Sciatic nerve (tissue), 2 donors: Measurements from ENCODE around the gene TUBB. TPM values are rescaled to one million over a fixed set of nuclear protein-coding genes. Genes with fewer than 3 reads are reported as not detected.
A peak's percentile ranks its signal among the peaks of the same experiment; 100 is the strongest.
"Not testable (repeated sequence)": the region's sequence is repeated elsewhere in the genome, so short reads cannot be mapped to it uniquely, and the experiment has no call there.

ENCODE experiments used
- ATAC-seq: fragments of 200-7000 bp; cut with Tn5 transposase; one replicate; pipeline ENCODE4 v1.9.1; 2020; ENCODE audit warnings: mild to moderate bottlenecking, moderate library complexity
- DNase-seq: peaks from one replicate; pipeline ENCODE4 v3.0.0-alpha.2; 2020; ENCODE audit warnings: low spot score
- intact Hi-C: fragments of 100-400 bp; cut with DNase I; formaldehyde crosslinking; loops from one replicate; pipeline ENCODE4 v1.14.2; 2022
- total RNA-seq: library from RNA; stranded (reverse); fragmentation: NEBNext Ultra II Directional; extraction: Animal tissue kit (Norgen Biotek cat#: 25700); gene quantifications from one replicate; pipeline ENCODE4 v1.2.1, GENCODE V29; 2021
- donor health status: DM: no; HTN: no; CAD: no.
- donor health status: DM: no; HTN: no; CAD: no.

TUBB gene
- total RNA-seq, 1 donor from 2014 or later, result 292 TPM

GRCh38 chr6:30716879-30717128, 3.3 kb upstream of the TUBB start:
- intact Hi-C loops, result no loop called here
- no peak for ATAC-seq
- DNase-seq, result no peak

- intact Hi-C loops, result no loop called here
- peak; percentile 99 for DNase-seq
- ATAC-seq, result peak; percentile 90
Observed at GRCh38 chr6:30717129-30717844, 2.9 kb upstream of the TUBB start, which contains the start of gene MDC1. MDC1 (minus strand) TSS chr6:30717281; CDS start chr6:30715175, 2,106 bp downstream.

DNA sequence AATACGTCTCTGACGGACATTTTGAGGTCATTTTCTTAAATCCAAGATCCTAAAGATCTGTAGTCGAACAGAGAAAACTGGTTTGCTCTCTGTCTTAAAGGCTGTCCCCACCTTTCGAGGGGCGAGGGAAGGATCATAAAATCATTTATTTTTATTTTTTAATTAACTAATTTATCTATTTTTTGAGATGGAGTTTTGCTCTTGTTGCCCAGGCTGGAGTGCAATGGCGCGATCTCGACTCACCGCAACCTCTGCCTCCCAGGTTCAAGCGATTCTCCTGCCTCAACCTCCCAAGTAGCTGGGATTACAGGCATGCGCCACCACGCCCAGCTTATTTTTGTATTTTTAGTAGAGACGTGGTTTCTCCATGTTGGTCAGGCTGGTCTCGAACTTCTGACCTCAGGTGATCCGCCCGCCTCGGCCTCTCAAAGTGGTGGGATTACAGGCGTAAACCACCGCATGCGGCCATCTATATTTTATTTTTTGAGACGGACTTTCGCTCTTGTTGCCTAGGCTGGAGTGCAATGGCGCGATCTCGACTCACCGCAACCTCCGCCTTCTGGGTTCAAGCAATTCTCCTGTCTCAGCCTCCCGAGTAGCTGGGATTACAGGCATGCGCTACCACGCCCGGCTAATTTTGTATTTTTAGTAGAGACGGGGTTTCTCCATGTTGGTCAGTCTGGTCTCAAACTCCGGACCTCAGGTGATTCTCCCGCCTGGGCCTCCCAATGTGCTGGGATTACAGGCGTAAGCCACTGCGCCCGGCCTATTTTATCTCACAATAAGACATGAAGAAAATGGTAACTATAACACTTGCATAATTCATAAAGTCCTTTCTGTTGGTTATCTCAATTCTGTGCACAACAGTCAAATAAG, 2.1 kb upstream of the TUBB start:
- DNase-seq, ATAC-seq, intact Hi-C loops: not testable (repeated sequence)

GRCh38 chr6:30719356-30719755, 796 bp upstream of the TUBB start:
- intact Hi-C loops, result no loop called here
- no peak for ATAC-seq
- DNase-seq, result no peak

GRCh38 chr6:30720738-30721197, 616 bp downstream of the TUBB start:
- peak; percentile 18 for ATAC-seq
- intact Hi-C loops, result no loop called here

DNA sequence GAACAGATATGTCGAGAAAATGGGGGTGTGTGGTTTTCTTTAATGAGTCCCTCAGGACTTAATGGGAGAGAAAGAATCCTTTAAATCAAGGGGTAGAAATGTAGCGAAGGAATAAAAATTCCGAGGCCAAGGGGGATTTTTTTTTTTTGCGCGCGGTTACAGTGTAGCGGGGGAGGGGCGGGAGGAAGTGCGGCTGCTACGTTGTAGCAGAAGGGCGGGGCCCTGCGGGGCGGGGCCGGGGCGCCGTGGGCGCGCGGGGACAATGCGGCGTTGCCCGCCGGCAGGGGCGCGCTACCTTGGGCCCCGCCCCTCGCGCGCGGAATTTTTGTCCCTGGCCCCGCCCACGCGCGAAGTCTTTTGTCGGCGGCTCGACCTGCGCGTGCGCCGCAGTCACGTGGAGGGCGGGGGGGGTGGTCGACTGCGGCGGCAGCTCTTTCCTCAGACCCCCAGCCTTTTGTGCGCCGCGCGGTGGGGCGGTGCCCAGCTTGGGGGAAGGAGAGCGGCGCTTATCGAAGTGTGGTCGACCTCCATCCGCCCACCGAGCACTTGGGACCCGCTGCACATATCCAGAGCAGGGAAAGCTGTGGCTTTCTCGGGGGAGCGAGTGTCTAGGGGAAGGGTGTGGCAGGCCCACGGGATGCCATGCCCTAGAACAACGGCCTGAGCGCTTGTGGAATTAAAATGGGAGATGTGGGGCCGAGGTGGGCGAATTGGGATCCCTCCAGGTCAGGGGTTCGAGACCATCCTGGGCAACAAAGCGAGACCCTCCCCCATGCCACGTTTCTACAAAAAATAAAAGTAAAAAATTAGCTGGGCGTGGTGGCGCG, 1.3 kb downstream of the TUBB start:
- DNase-seq, result peak; percentile 96
- ATAC-seq, result peak; percentile 74
- intact Hi-C loops, result loop anchor here (2.0 kb wide), 1 partner anchor 43 kb away; no protein-coding TSS in a partner anchor

More at GRCh38 chr6:30720738-30721197, 616 bp downstream of the TUBB start:
- DNase-seq, result peak; percentile 86

DNA sequence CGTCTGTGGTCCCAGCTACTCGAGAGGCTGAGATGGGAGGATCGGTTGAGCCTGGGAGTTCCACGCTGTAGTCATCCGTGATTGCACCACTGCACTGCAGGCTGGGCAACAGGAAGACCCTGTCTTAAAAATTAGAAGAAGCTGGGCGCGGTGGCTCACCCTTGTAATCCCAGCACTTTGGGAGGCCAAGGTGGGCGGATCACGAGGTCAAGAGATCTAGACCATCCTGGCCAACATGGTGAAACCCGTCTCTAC, 1.8 kb downstream of the TUBB start:
- intact Hi-C loops, result loop anchor here (2.0 kb wide), 1 partner anchor 43 kb away; no protein-coding TSS in a partner anchor
- not testable (repeated sequence) for ATAC-seq

DNA sequence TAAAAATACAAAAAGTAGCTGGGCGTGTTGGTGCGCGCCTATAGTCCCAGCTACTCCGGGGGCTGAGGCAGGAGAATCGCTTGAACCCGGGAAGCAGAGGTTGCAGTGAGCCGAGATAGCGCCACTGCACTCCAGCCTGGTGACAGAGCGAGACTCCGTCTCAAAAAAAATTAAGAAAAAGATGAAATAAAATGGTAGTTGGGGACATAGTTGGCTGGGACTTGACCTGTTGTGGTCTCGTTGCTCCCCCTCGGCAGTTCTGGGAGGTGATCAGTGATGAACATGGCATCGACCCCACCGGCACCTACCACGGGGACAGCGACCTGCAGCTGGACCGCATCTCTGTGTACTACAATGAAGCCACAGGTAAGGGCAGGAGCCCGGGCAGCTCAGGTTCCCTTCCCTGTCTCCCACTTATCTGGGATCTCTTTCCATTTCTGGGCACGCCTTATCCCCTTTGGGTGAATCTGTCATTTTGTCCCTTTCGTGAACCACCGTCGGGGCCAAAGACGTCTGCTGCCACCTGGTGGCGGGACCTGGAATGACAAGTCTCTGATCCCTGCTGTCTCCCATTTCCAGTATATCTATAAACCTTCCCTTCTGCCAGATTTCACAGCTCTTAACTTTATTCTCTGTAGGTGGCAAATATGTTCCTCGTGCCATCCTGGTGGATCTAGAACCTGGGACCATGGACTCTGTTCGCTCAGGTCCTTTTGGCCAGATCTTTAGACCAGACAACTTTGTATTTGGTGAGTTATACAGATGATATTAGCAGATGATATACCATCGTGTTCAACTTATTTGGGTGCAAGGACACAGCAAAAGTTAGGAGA, 2.3 kb downstream of the TUBB start:
- peak; percentile 15 for ATAC-seq
- DNase-seq, result peak; percentile 91
- intact Hi-C loops, result loop anchor here (2.0 kb wide), 1 partner anchor 44 kb away; no protein-coding TSS in a partner anchor

More for the DNA sequence above, 1.8 kb downstream of the TUBB start:
- not testable (repeated sequence) for DNase-seq

- ATAC-seq, DNase-seq: not testable (repeated sequence)
- intact Hi-C loops, result loop anchor here (2.0 kb wide), 1 partner anchor 44 kb away; no protein-coding TSS in a partner anchor
Observed at GRCh38 chr6:30723159-30723842, 3.1 kb downstream of the TUBB start.

DNA sequence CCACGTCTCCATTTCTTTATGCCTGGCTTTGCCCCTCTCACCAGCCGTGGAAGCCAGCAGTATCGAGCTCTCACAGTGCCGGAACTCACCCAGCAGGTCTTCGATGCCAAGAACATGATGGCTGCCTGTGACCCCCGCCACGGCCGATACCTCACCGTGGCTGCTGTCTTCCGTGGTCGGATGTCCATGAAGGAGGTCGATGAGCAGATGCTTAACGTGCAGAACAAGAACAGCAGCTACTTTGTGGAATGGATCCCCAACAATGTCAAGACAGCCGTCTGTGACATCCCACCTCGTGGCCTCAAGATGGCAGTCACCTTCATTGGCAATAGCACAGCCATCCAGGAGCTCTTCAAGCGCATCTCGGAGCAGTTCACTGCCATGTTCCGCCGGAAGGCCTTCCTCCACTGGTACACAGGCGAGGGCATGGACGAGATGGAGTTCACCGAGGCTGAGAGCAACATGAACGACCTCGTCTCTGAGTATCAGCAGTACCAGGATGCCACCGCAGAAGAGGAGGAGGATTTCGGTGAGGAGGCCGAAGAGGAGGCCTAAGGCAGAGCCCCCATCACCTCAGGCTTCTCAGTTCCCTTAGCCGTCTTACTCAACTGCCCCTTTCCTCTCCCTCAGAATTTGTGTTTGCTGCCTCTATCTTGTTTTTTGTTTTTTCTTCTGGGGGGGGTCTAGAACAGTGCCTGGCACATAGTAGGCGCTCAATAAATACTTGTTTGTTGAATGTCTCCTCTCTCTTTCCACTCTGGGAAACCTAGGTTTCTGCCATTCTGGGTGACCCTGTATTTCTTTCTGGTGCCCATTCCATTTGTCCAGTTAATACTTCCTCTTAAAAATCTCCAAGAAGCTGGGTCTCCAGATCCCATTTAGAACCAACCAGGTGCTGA, 3.9 kb downstream of the TUBB start:
- not testable (repeated sequence) for DNase-seq, ATAC-seq
- intact Hi-C loops, result loop anchor here (2.0 kb wide), 1 partner anchor 45 kb away; no protein-coding TSS in a partner anchor

DNA sequence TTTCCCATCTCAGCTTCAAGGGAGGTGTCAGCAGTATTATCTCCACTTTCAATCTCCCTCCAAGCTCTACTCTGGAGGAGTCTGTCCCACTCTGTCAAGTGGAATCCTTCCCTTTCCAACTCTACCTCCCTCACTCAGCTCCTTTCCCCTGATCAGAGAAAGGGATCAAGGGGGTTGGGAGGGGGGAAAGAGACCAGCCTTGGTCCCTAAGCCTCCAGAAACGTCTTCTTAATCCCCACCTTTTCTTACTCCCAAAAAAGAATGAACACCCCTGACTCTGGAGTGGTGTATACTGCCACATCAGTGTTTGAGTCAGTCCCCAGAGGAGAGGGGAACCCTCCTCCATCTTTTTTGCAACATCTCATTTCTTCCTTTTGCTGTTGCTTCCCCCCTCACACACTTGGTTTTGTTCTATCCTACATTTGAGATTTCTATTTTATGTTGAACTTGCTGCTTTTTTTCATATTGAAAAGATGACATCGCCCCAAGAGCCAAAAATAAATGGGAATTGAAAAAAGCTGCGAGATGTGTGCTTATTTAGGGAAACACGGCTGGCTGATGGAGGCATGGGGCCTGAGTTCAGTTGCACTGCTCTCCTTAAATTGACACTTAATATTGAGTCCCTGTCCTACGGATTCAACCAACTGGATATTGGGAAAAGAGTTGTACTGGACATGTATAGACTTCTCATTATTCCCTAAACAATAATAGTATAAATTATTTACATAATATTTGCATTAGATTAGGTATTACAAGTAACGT, 4.9 kb downstream of the TUBB start:
- DNase-seq (no peak), ATAC-seq (no peak)
- intact Hi-C loops, result no loop called here

DNA sequence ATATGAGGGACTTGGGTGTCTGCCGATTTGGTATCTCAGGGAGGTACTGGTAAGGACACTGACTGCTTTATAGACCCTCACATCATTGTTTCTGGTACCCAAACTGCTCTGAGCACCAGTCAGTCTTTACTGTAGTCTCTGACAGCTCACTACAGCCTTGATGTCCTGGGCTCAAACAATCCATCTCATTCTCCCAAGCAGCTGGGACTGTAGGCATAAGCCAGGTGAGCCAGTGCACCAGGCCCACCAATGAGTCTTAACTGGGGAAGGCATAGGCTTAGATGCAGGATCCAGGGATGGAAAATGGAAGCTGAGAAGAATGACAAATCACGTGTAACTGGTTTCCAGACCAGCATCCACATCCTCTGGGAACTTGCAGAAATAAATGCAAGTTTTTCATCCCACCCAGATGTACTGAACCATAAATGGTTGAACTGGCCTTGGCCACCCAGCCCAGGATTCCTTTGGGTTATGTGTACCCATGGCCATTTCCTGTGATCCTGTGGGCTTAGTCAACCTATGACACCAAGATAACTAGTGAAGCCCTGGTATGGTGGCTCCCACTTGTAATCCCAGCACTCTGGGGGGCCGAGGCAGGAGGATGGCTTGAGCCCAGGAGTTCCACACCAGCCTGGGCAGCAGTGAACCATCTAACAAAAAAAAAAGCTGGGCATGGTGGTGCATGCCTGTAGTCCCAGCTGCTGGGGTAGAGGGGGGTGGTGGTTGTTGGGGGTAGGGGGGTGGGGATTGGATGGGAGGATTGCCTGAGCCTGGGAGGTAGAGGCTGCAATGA, 5.8 kb downstream of the TUBB start:
- ATAC-seq, result no peak
- intact Hi-C loops, result no loop called here
- no peak for DNase-seq

DNA sequence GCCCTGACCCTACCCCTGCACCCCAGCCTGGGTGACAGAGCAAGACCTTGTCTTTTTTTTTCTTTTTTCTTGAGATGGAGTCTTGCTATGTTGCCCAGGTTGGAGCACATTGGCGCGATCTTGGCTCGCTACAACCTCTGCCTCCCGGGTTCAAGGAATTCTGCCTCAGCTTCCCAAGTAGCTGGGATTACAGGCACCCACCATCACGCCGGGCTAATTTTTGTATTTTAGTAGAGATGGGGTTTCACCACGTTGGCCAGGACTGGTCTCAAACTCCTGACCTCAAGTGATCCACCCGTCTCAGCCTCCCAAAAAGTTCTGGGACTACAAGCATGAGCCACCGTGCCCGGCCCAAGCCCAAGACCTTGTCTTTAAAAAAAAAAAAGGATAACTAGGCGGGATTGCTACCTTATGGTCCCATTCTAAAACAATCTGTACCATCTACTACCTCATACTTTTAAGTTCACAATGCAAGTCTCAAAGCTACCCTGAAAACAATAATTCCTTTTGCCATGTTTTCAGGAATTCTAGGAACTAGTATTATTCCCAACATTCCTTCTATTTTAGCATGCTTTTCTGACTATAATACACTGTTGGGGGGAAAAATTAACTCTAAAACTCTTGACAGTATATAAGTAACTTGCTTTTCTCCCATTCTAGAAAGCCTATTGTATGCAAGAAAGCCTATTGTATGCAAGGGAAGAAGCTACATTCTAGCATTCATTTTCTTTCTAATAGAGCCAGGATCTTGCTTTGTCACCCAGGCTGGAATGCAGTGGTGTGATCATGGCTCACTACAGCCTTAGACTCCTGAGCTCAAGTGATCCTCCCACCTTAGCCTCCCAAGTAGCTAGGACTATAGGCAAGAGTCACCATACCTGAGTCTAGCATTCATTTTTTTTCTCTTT, 6.6 kb downstream of the TUBB start:
- intact Hi-C loops, result no loop called here
- DNase-seq, result no peak
- ATAC-seq, result no peak

DNA sequence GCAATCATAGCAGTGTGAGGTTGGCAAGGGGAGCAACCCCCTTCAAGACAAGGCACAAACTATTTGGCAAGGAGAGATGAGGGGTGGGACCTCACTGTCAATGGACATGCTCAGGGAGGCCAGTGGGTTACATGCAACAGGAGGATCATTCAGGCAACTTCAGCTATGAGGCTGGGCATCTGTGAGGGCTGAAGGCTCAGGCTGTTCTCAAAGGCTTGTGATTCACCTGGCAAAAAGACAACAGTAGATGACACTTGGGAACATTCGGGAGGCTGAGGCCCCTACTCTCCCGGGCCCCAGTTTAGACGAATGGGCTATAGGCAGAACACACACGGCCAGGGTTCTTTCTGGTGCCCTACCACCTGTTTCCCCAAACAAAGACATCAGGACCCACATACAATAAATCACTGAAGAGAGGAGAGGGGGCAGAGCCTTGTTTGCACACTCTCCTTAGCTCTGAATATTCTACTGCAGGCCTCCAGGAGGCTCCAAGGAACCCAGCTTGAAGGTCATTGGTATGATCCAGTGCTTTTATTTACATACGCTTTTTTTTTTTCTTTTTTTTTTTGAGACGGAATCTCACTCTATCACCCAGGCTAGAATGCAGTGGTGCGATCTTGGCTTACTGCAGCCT, 7.9 kb downstream of the TUBB start:
- DNase-seq (no peak), ATAC-seq (no peak)
- intact Hi-C loops, result no loop called here
